ENCODE results near the gene MLYCD.

MLYCD gene

DNA sequence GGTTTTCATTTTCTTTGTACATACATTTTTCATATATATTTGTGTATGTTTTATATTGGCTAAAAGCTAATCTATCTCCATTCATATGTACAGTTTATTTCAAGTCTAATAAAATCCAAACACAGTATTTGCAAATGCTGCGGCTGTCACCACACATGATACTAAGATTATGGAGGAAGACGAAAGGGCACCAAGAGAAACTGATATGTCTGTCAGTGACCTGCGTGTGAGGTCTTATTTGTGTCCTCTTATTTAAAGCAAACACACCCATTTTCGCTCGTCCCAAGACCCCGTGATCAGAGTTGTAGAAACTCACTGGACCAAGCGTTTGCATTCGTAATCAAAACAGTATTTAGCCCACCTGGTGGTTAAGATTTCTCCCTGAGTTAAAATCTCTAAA is 8.2 kb downstream of the MLYCD start:
- ChIA-PET CTCF (no interaction called here), POLR2A (no interaction called here)
- 86% methylated on average over 7 of the region's 8 CpGs for WGBS (ENCODE audit: insufficient coverage)

DNA sequence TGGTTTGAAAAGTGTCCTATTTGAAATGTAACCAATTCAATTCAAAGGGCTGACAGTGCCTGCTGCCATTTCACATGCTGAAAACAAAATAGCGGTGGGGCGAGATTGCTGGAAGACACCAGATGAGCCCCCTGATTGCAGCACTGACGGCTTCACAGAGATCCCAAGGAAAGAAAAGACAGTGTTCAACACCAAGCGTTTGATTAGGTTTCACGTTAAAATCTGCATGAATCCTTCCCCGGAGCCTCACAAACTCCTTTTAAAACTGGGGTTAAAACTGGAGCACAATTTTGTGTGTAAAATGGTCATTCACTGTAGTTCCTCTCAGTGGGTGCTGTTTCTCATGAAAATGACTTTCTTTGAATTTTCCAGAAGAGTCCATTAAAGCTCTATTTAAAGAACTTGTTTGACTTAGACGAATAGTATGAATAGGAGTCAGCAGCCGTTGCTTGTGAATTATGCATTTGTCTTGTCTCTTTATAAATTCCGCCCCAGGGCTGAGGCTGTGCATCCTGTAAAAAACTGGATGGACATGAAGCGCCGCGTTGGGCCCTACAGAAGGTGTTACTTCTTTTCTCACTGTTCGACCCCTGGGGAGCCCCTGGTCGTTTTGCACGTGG is 8.8 kb downstream of the MLYCD start:
- Histone ChIP-seq H3K27me3 (replicated peaks in 2 of 5; ENCODE audit: control insufficient read depth in 4 of 5, insufficient read depth in 5 of 5, low read length in 4 of 5) (no peaks in the 10 kb centered on the region), H3K4me1 (ENCODE audit: control extremely low read depth in 1 of 4, control insufficient read depth in 4 of 4, insufficient read depth in 4 of 4, low read length in 3 of 4) (no peaks in the 10 kb centered on the region), H3K27ac (ENCODE audit: insufficient read depth in 1 of 2, low read depth in 1 of 2, low read length in 2 of 2, poor library complexity in 1 of 2, severe bottlenecking in 2 of 2) (no peak overlapping the region), H3K4me3 (ENCODE audit: control insufficient read depth in 1 of 7, extremely low read depth in 1 of 7, insufficient read depth in 4 of 7, low read depth in 2 of 7, low read length in 6 of 7) (no peak overlapping the region), H3K9me3 (ENCODE audit: control extremely low read depth in 1 of 5, control insufficient read depth in 4 of 5, insufficient read depth in 2 of 5, low read depth in 1 of 5, low read length in 4 of 5) (no peaks in the 10 kb centered on the region), H3K36me3 (ENCODE audit: control insufficient read depth in 4 of 4, insufficient read depth in 4 of 4, low read length in 3 of 4) (peaks cover 6 to 66% (median 44%) of the 10 kb centered on the region in 4 experiments)
- 95% methylated on average over 15 of the region's 15 CpGs for WGBS (ENCODE audit: insufficient coverage)
- POLR2A ChIA-PET: no interaction called here
- CTCF ChIA-PET: no interaction called here
- no peak for DNase-seq

More for the DNA sequence above, 8.2 kb downstream of the MLYCD start:
- H3K27me3 ChIP-seq (replicated peaks in 2 of 5; ENCODE audit: control insufficient read depth in 4 of 5, insufficient read depth in 5 of 5, low read length in 4 of 5): no peaks in the 10 kb centered on the region
- H3K9me3 ChIP-seq (ENCODE audit: control extremely low read depth in 1 of 5, control insufficient read depth in 4 of 5, insufficient read depth in 2 of 5, low read depth in 1 of 5, low read length in 4 of 5): no peaks in the 10 kb centered on the region
- no peak overlapping the region for H3K4me3 ChIP-seq (ENCODE audit: control insufficient read depth in 1 of 7, extremely low read depth in 1 of 7, insufficient read depth in 4 of 7, low read depth in 2 of 7, low read length in 6 of 7)
- H3K27ac ChIP-seq (ENCODE audit: insufficient read depth in 1 of 2, low read depth in 1 of 2, low read length in 2 of 2, poor library complexity in 1 of 2, severe bottlenecking in 2 of 2): no peak overlapping the region
- peaks cover 4 to 60% (median 38%) of the 10 kb centered on the region in 4 experiments for H3K36me3 ChIP-seq (ENCODE audit: control insufficient read depth in 4 of 4, insufficient read depth in 4 of 4, low read length in 3 of 4)
- no peaks in the 10 kb centered on the region for H3K4me1 ChIP-seq (ENCODE audit: control extremely low read depth in 1 of 4, control insufficient read depth in 4 of 4, insufficient read depth in 4 of 4, low read length in 3 of 4)
- no peak for DNase-seq

DNA sequence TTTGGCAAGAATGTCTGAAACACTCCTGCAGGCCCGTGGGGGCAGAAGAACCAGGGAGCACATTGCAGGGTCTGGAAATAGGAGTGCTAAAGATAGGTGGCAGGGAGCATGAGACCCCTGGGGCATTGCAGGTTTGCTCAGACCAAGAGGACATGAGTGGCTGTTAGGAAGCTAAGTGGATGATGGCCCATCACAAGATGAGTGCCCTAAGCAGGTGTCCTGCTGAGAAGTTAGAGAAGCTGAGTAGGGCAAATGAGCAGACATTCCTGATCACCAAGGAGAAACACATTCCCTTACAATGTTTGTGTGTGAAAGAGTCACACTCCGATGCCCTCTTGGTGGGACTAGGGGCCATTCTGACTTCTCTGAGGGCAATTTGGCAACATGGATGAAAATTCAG is 9.9 kb downstream of the MLYCD start:
- Histone ChIP-seq H3K4me3 (ENCODE audit: control insufficient read depth in 1 of 7, extremely low read depth in 1 of 7, insufficient read depth in 4 of 7, low read depth in 2 of 7, low read length in 6 of 7) (no peak overlapping the region), H3K4me1 (ENCODE audit: control extremely low read depth in 1 of 4, control insufficient read depth in 4 of 4, insufficient read depth in 4 of 4, low read length in 3 of 4) (no peaks in the 10 kb centered on the region), H3K27ac (ENCODE audit: insufficient read depth in 1 of 2, low read depth in 1 of 2, low read length in 2 of 2, poor library complexity in 1 of 2, severe bottlenecking in 2 of 2) (no peak overlapping the region), H3K27me3 (replicated peaks in 2 of 5; ENCODE audit: control insufficient read depth in 4 of 5, insufficient read depth in 5 of 5, low read length in 4 of 5) (no peaks in the 10 kb centered on the region), H3K9me3 (ENCODE audit: control extremely low read depth in 1 of 5, control insufficient read depth in 4 of 5, insufficient read depth in 2 of 5, low read depth in 1 of 5, low read length in 4 of 5) (no peaks in the 10 kb centered on the region), H3K36me3 (ENCODE audit: control insufficient read depth in 4 of 4, insufficient read depth in 4 of 4, low read length in 3 of 4) (peaks cover 7 to 67% (median 48%) of the 10 kb centered on the region in 4 experiments)
- CTCF ChIA-PET: no interaction called here
- POLR2A ChIA-PET: no interaction called here
- 58% methylated on average over 2 of the region's 2 CpGs for WGBS (ENCODE audit: insufficient coverage)
- DNase-seq: no peak

DNA sequence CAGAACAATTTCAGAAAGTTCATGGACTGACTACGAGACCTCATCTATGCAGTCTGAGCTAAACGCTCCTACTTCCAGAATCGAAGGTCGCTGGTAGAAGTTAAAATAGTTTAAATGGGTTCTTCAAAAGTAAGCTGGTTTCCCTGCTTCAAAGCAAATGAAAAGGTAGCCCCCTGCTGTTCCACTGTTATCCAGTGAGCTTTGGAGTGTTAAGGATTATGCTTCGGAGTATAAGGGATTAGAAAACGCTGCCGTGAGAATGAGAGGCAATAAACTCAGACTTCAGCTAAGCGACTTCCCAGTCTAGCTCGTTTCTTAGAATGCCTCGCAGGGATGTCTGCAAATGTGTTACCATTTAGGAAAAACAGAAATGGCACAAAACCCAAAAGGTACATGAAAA is 12.4 kb downstream of the MLYCD start:
- POLR2A ChIA-PET: no interaction called here

DNA sequence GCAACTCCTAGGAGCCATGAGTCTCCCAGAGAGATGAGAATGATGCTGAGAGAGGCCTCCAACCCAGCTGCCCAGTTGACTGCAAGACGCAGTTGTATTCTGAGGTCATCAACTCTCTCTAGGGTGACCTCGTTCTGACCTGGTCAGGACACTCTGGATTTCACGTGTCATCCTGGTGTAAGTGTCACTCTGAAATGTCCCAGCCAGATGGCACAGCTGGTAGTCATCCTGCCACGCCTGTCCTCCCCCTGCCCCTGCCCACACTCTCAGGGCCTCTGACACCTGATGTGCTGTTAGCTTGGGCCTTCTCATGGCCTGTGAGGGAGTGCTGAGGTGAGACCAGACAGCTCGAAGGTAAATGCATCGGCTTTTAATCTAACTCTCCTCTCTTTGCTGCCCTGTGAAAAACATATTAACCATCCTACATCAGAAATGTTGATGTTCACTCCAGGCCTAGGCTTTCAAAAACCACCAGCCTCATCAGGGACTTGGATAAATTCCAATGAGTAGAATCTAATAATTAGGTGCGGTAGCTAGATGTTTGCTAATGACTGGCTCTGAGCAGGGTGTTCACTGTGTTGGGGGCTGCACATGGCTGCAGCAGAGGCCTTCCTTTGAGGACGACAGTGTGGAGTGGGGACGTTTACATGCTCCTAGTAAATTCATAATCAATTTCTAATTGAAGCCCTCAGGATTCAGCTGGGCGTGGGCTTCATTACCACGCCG is 13.8 kb downstream of the MLYCD start:
- H3K27me3 ChIP-seq (replicated peaks in 2 of 5; ENCODE audit: control insufficient read depth in 4 of 5, insufficient read depth in 5 of 5, low read length in 4 of 5): no peaks in the 10 kb centered on the region
- no peaks in the 10 kb centered on the region for H3K9me3 ChIP-seq (ENCODE audit: control extremely low read depth in 1 of 5, control insufficient read depth in 4 of 5, insufficient read depth in 2 of 5, low read depth in 1 of 5, low read length in 4 of 5)
- peaks cover 16 to 82% (median 52%) of the 10 kb centered on the region in 4 experiments for H3K36me3 ChIP-seq (ENCODE audit: control insufficient read depth in 4 of 4, insufficient read depth in 4 of 4, low read length in 3 of 4)
- POLR2A ChIA-PET: no interaction called here
- no peak overlapping the region for H3K27ac ChIP-seq (ENCODE audit: insufficient read depth in 1 of 2, low read depth in 1 of 2, low read length in 2 of 2, poor library complexity in 1 of 2, severe bottlenecking in 2 of 2)
- no peaks in the 10 kb centered on the region for H3K4me1 ChIP-seq (ENCODE audit: control extremely low read depth in 1 of 4, control insufficient read depth in 4 of 4, insufficient read depth in 4 of 4, low read length in 3 of 4)
- CTCF ChIA-PET: interaction anchor here (0.6 to 1.9 kb wide), 6 partner anchors 9 to 24 kb away, joined by 3 to 4 read pairs (median 4); no protein-coding TSS in a partner anchor
- DNase-seq: no peak
- H3K4me3 ChIP-seq (ENCODE audit: control insufficient read depth in 1 of 7, extremely low read depth in 1 of 7, insufficient read depth in 4 of 7, low read depth in 2 of 7, low read length in 6 of 7): no peak overlapping the region
- WGBS (ENCODE audit: insufficient coverage): 98% methylated on average over 12 of the region's 12 CpGs

More for the DNA sequence above, 12.4 kb downstream of the MLYCD start:
- H3K4me1 ChIP-seq (ENCODE audit: control extremely low read depth in 1 of 4, control insufficient read depth in 4 of 4, insufficient read depth in 4 of 4, low read length in 3 of 4): no peaks in the 10 kb centered on the region
- no peak overlapping the region for H3K27ac ChIP-seq (ENCODE audit: insufficient read depth in 1 of 2, low read depth in 1 of 2, low read length in 2 of 2, poor library complexity in 1 of 2, severe bottlenecking in 2 of 2)
- H3K4me3 ChIP-seq (ENCODE audit: control insufficient read depth in 1 of 7, extremely low read depth in 1 of 7, insufficient read depth in 4 of 7, low read depth in 2 of 7, low read length in 6 of 7): no peak overlapping the region
- CTCF ChIA-PET: interaction anchor here (0.6 to 1.9 kb wide), 3 partner anchors 15 to 29 kb away, joined by 3 to 4 read pairs (median 4); no protein-coding TSS in a partner anchor
- no peaks in the 10 kb centered on the region for H3K27me3 ChIP-seq (replicated peaks in 2 of 5; ENCODE audit: control insufficient read depth in 4 of 5, insufficient read depth in 5 of 5, low read length in 4 of 5)
- peaks cover 14 to 80% (median 55%) of the 10 kb centered on the region in 4 experiments for H3K36me3 ChIP-seq (ENCODE audit: control insufficient read depth in 4 of 4, insufficient read depth in 4 of 4, low read length in 3 of 4)
- no peaks in the 10 kb centered on the region for H3K9me3 ChIP-seq (ENCODE audit: control extremely low read depth in 1 of 5, control insufficient read depth in 4 of 5, insufficient read depth in 2 of 5, low read depth in 1 of 5, low read length in 4 of 5)
- 100% methylated on average over 2 of the region's 10 CpGs for WGBS (ENCODE audit: insufficient coverage)
- DNase-seq: no peak

- H3K9me3 ChIP-seq (ENCODE audit: control extremely low read depth in 1 of 5, control insufficient read depth in 4 of 5, insufficient read depth in 2 of 5, low read depth in 1 of 5, low read length in 4 of 5): no peaks in the 10 kb centered on the region
- H3K4me1 ChIP-seq (ENCODE audit: control extremely low read depth in 1 of 4, control insufficient read depth in 4 of 4, insufficient read depth in 4 of 4, low read length in 3 of 4): no peaks in the 10 kb centered on the region
- H3K27ac ChIP-seq (ENCODE audit: insufficient read depth in 1 of 2, low read depth in 1 of 2, low read length in 2 of 2, poor library complexity in 1 of 2, severe bottlenecking in 2 of 2): no peak overlapping the region
- H3K27me3 ChIP-seq (replicated peaks in 2 of 5; ENCODE audit: control insufficient read depth in 4 of 5, insufficient read depth in 5 of 5, low read length in 4 of 5): no peaks in the 10 kb centered on the region
- 94% methylated on average over 14 of the region's 15 CpGs for WGBS (ENCODE audit: insufficient coverage)
- ChIA-PET CTCF (interaction anchor here (0.6 to 1.4 kb wide), 3 partner anchors 9 to 14 kb away, joined by 3 to 4 read pairs (median 4); no protein-coding TSS in a partner anchor), POLR2A (no interaction called here)
- H3K4me3 ChIP-seq (ENCODE audit: control insufficient read depth in 1 of 7, extremely low read depth in 1 of 7, insufficient read depth in 4 of 7, low read depth in 2 of 7, low read length in 6 of 7): no peak overlapping the region
- H3K36me3 ChIP-seq (ENCODE audit: control insufficient read depth in 4 of 4, insufficient read depth in 4 of 4, low read length in 3 of 4): peaks cover 17 to 82% (median 54%) of the 10 kb centered on the region in 4 experiments
- DNase-seq: no peak
These were observed 14.3 kb downstream of the MLYCD start for GRCh38 chr16:83913245-83913633.

GRCh38 chr16:83914091-83914710 is 15.3 kb downstream of the MLYCD start:
- DNase-seq: no peak
- Histone ChIP-seq H3K9me3 (ENCODE audit: control extremely low read depth in 1 of 5, control insufficient read depth in 4 of 5, insufficient read depth in 2 of 5, low read depth in 1 of 5, low read length in 4 of 5) (no peaks in the 10 kb centered on the region), H3K4me3 (ENCODE audit: control insufficient read depth in 1 of 7, extremely low read depth in 1 of 7, insufficient read depth in 4 of 7, low read depth in 2 of 7, low read length in 6 of 7) (no peak overlapping the region), H3K27ac (ENCODE audit: insufficient read depth in 1 of 2, low read depth in 1 of 2, low read length in 2 of 2, poor library complexity in 1 of 2, severe bottlenecking in 2 of 2) (no peak overlapping the region), H3K4me1 (ENCODE audit: control extremely low read depth in 1 of 4, control insufficient read depth in 4 of 4, insufficient read depth in 4 of 4, low read length in 3 of 4) (no peaks in the 10 kb centered on the region), H3K36me3 (ENCODE audit: control insufficient read depth in 4 of 4, insufficient read depth in 4 of 4, low read length in 3 of 4) (peaks cover 23 to 82% (median 57%) of the 10 kb centered on the region in 4 experiments), H3K27me3 (replicated peaks in 2 of 5; ENCODE audit: control insufficient read depth in 4 of 5, insufficient read depth in 5 of 5, low read length in 4 of 5) (no peaks in the 10 kb centered on the region)
- POLR2A ChIA-PET: no interaction called here
- CTCF ChIA-PET: interaction anchor here (1.0 to 1.2 kb wide), 2 partner anchors 10 to 618 kb away, joined by 3 read pairs; no protein-coding TSS in a partner anchor
- WGBS (ENCODE audit: insufficient coverage): 99% methylated on average over 18 of the region's 21 CpGs
